ENCODE measurements around the gene CCDC63. TPM values are rescaled to one million over a fixed set of nuclear protein-coding genes. Genes with fewer than 3 reads are reported as not detected.
A peak's percentile ranks its signal among the peaks of the same experiment; 100 is the strongest.

Gene CCDC63
- polyA plus RNA-seq, 1 donor from 2014 or later = not detected

DNA sequence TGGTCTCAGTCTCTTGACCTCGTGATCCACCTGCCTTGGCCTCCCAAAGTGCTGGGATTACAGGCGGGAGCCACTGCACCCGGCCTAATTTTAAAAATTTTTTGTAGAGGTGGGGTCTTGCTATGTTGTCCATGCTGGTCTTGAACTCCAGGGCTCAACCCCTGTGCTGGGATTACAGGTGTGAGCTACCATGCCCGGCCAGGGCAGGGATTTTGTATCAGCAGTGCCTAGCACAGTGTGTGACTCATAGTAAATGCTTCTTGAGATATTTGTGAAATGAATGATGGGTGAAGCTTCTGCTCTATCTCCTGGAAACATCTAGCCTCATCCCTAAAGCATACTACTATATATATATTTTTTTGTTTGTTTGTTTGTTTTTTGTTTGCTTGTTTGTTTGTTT, 36.5 kb downstream of the CCDC63 start:
- Mint-ChIP-seq H3K9me3 (peaks cover 0 to 3% (median 3%) of the 10 kb centered on the region in 3 donors), H3K27ac (no peak overlapping the region), H3K27me3 (peaks cover 2% of the 10 kb centered on the region), H3K36me3 (no peaks in the 10 kb centered on the region), H3K4me3 (no peak overlapping the region), H3K4me1 (peaks cover 3 to 6% (median 4%) of the 10 kb centered on the region in 3 donors)

DNA sequence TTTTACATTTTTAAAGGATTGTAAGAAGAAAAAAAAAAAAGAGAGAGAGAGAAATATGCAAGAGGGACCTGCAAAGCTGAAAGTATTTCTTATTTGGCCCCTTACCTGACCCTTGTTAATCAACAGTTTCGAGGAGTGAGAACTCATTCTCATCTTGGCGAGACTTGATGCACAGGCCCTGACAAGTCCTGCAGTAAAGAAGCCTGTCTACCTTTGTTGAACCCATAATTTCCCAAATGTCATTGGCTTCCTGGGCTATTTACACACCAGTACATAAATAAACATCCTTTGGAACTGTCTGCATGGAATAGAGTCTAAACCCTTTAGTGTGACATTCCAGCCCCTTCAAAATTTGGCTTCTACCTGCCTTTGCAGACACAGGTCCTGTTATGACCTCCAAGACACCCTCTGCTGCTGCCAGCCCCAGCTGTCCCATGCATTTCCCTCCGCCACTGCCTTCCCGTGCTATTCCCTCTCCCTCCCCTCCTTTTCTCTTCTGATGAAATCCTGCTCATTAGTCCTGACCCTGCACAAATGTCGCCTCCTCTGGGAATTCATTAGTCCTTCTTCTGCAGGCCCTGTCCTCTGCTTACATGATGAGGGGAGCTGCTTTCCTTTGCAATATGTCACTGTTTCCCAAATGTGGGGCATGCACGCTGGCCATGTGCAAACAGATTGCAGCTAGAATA, 38.5 kb downstream of the CCDC63 start:
- Mint-ChIP-seq H3K4me1 (peaks cover 3 to 7% (median 4%) of the 10 kb centered on the region in 3 donors), H3K27ac (no peak overlapping the region), H3K27me3 (no peaks in the 10 kb centered on the region), H3K4me3 (no peak overlapping the region), H3K36me3 (no peaks in the 10 kb centered on the region), H3K9me3 (peaks cover 0 to 3% (median 3%) of the 10 kb centered on the region in 3 donors)

DNA sequence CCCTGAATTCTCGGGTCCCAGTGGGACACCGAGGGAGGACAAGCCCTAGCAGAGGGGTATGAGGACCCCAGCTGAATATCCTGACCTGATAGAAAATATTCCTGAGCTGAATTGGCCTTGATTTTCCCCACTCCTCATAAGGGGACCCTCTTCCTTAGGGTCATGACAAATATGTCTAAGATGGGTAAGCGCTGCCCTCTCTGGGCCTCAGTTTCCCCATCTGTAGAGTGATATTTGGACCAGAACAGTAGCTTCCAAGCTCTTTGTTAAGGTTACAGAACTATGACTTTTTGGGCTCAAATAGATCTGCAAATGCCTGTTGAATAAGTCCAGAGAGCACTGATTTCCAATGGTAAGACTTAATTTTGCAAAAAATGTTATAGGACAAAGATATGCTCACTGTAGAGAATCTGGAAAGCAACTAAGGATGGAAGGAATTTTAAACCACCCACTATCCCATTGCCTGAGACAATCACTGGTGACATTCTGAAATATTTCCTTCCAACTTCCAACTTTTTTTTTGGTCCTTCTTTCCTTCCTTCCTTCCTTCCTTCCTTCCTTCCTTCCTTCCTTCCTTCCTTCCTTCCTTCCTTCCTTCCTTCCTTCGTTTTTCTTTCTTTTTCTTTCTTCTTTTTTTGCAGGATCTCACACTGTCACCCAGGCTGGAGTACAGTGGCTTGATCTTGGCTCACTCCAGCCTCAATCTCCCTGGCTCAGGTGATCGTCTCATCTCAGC, 41.6 kb downstream of the CCDC63 start:
- Mint-ChIP-seq H3K27me3 (no peaks in the 10 kb centered on the region), H3K27ac (peak overlapping the region in 1 of 3 donors; percentile 47), H3K4me3 (peak overlapping the region in 3 of 4 donors; percentile 96 to 97 (median 97)), H3K4me1 (peaks cover 3 to 7% (median 4%) of the 10 kb centered on the region in 3 donors), H3K9me3 (no peaks in the 10 kb centered on the region), H3K36me3 (no peaks in the 10 kb centered on the region)

DNA sequence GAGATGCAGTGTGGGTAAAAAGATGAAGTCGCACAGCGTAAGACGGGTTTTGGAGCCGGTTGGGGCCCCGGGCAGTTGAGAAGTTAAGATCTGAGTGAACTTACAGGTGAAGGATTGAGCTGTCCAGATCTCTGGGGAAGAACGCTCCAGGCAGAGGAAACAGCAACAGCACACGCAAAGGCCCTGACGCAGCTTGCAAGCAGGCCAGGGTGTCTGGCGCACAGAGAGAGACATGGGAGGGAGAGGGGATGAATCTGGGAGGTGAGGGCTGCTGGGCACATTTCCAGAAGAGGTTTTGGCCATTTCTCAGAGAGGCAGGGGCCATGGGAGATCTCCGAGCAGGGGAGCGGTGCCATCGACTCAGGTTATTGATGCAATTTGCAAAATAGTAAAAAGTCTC, 42.6 kb downstream of the CCDC63 start:
- H3K9me3 Mint-ChIP-seq = no peaks in the 10 kb centered on the region
- H3K36me3 Mint-ChIP-seq = no peaks in the 10 kb centered on the region
- H3K4me3 Mint-ChIP-seq = no peak overlapping the region
- no peak overlapping the region for H3K27ac Mint-ChIP-seq
- no peaks in the 10 kb centered on the region for H3K27me3 Mint-ChIP-seq
- H3K4me1 Mint-ChIP-seq = peaks cover 5 to 9% (median 5%) of the 10 kb centered on the region in 3 donors

DNA sequence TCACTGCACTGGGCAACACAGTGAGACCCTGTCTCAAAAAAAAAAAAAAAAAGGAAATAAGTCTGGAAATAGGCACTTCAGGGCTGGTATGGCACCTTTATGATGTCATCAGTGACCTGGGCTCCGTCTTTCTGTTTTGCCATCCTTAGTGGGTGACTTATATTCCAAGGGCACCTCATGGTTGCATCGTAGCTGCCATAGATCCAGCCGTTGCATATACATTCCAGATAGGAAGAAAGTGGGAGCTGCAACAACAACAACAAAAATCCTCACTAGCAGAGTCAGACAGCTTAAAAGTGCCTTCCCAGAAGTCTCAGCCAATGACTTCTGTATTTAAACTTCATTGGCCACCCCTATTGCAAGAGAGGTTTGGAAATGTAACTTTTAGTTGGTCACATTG, 47.2 kb downstream of the CCDC63 start:
- Mint-ChIP-seq H3K9me3 (no peaks in the 10 kb centered on the region), H3K4me1 (peaks cover 2 to 8% (median 7%) of the 10 kb centered on the region in 3 donors), H3K27ac (no peak overlapping the region), H3K36me3 (no peaks in the 10 kb centered on the region), H3K4me3 (peak overlapping the region in 1 of 4 donors; percentile 6), H3K27me3 (peaks cover 2% of the 10 kb centered on the region)

DNA sequence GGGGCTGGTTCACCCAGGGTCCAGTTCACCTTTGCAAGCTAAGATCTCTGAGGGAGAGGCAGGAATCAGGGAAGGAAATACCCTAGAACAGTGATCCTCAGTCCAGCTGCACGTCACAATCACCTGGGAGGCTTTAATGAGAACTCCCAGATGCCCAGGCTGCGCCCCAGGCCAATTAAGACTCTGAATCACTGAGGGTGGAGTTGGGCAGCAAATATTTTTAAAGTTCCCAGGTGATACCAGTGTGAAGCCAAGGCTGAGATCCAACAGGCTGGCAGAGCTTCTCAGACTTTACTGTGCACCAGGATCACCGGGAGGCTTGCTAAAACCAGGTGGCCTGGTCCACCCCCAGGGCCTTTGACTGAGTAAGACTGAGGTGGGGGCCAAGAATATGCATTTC, 49.8 kb downstream of the CCDC63 start:
- Mint-ChIP-seq H3K9me3 (no peaks in the 10 kb centered on the region), H3K27ac (no peak overlapping the region), H3K27me3 (peaks cover 2% of the 10 kb centered on the region)

DNA sequence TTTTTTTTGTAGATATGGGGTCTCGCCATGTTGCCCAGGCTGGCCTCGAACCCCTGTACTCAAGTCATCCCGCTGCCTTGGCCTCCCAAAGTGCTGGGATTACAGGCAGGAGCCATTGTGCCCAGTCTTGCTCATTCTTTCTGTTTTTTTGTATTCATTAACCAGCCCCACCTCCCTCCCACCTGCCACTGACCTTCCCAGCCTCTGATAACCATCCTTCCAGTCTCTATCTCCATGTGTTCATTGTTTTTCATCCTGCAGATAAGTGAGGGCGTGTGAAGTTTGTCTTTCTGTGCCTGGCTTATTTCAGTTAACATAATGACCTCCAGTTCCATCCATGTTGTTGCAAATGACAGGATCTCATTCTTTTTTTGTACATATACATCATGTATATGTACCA, 54.6 kb downstream of the CCDC63 start:
- H3K4me1 Mint-ChIP-seq = peaks cover 4 to 5% (median 4%) of the 10 kb centered on the region in 3 donors
- peaks cover 4% of the 10 kb centered on the region for H3K36me3 Mint-ChIP-seq

More for the DNA sequence above, 49.8 kb downstream of the CCDC63 start:
- Mint-ChIP-seq H3K4me3 (no peak overlapping the region), H3K4me1 (peaks cover 2 to 8% (median 7%) of the 10 kb centered on the region in 3 donors), H3K36me3 (no peaks in the 10 kb centered on the region)

DNA sequence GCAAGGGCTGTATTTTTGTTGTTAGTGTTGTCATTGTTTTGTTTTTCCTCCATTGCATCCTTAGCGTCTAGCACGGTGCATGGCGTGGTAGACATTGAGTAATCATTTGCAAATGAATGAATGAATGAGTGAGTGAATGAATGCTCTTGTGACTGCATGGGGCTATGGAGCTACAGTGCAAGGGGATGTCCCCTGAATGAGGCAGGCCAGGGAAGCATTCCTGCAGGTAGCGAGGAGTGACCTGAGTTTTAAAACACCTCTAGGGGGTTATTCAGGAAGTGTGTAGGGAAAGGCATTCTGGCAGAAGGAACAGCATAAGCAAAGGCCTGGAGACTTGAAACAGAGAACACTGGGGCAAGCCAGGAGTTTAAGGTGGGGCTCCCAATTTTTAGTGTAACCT, 56.7 kb downstream of the CCDC63 start:
- peaks cover 13 to 16% (median 15%) of the 10 kb centered on the region in 3 donors for H3K4me1 Mint-ChIP-seq
- peak overlapping the region in 1 of 4 donors; percentile 58 for H3K4me3 Mint-ChIP-seq
- H3K9me3 Mint-ChIP-seq = no peaks in the 10 kb centered on the region
- H3K27ac Mint-ChIP-seq = no peak overlapping the region
- peaks cover 7% of the 10 kb centered on the region for H3K36me3 Mint-ChIP-seq
- H3K27me3 Mint-ChIP-seq = no peaks in the 10 kb centered on the region

More for the DNA sequence above, 54.6 kb downstream of the CCDC63 start:
- no peaks in the 10 kb centered on the region for H3K27me3 Mint-ChIP-seq
- no peaks in the 10 kb centered on the region for H3K9me3 Mint-ChIP-seq
- H3K27ac Mint-ChIP-seq = no peak overlapping the region
- no peak overlapping the region for H3K4me3 Mint-ChIP-seq

DNA sequence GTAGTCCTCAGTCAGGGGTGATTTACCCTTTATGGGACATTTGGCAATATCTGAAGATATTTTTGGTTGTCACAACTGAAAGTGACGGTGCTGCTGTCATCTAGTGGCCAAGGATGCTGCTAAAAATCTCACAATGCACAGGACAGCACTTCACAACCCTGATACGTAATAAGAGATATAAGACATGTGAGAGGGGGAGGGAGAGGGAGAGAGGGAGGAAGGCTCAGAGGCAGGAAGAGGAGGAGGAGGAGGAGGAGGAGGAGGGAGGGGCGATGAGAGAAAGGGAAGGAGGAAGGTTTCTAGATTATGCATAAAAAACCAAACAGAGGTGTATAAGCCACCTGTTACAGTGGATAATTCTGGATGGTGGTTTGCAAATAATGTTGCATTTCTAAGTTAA, 59.3 kb downstream of the CCDC63 start:
- H3K27ac Mint-ChIP-seq = peak overlapping the region in 1 of 3 donors; percentile 46
- H3K36me3 Mint-ChIP-seq = peaks cover 7% of the 10 kb centered on the region
- no peaks in the 10 kb centered on the region for H3K9me3 Mint-ChIP-seq
- peaks cover 13 to 16% (median 15%) of the 10 kb centered on the region in 3 donors for H3K4me1 Mint-ChIP-seq
- H3K27me3 Mint-ChIP-seq = no peaks in the 10 kb centered on the region
- peak overlapping the region in 2 of 4 donors; percentile 24 to 89 for H3K4me3 Mint-ChIP-seq

DNA sequence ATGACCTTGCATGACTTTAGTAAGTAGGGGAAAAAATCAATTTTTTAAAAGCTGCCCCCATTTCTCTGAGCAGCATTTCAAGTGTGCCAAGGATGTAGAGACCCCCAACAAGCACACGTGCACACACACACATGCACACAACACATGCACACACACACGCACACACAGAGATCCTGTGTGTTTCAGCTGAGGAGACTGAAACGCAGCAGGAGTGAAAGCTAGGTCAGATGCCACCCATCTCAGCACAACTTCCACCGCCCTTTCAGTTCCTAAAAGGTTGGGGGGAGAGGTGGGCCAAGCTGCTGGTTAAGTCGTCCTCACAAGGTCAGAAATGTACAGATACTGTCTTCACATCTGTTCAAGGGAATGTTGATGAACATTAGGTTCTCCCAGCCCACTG, 59.7 kb downstream of the CCDC63 start:
- Mint-ChIP-seq H3K9me3 (no peaks in the 10 kb centered on the region), H3K4me3 (peak overlapping the region in 2 of 4 donors; percentile 24 to 89), H3K27me3 (no peaks in the 10 kb centered on the region), H3K27ac (peak overlapping the region in 2 of 3 donors; percentile 46 to 86), H3K36me3 (peaks cover 7% of the 10 kb centered on the region), H3K4me1 (peaks cover 13 to 16% (median 15%) of the 10 kb centered on the region in 3 donors)

DNA sequence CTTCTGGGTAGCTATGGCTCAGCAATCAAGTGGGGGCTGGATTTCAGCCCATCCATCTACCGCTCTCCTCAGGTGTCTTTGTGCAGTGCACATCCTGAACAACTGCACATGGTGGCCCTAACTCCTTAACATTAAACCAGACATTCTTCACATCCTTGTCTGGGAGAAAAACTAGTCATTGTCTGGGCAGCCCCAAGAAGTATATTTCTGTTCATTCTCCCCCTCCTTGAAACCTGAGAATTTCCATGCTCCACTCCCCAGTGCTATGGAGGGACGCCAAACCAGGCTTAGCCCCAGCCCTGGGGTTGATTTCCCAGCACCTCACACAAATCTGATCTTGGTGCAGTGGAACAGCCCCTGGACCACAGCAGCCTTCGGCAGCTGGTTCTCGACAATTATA, 60.2 kb downstream of the CCDC63 start:
- Mint-ChIP-seq H3K4me3 (peak overlapping the region in 2 of 4 donors; percentile 24 to 75), H3K27me3 (no peaks in the 10 kb centered on the region), H3K4me1 (peaks cover 16 to 17% (median 16%) of the 10 kb centered on the region in 3 donors), H3K9me3 (no peaks in the 10 kb centered on the region), H3K27ac (peak overlapping the region; percentile 21 to 86 (median 46)), H3K36me3 (peaks cover 7% of the 10 kb centered on the region)

DNA sequence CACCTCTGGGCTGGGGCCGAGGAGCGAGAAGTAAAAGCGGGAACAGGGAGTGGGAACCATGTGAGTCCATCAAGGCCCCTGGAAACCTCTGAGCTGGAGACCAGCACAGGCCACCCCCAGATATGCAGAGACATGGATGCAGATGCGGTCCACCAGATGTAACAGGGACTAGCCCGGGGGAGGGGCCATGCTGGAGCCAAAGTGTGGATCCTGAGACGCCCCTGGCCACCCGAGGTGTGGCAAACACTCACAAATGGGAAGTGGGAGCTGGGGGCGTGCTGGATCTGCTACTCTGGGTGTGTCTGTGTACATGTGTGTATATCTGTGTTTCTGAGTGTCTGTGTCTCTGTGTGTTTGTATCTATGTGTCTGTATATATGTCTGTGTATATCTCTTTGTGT, 60.8 kb downstream of the CCDC63 start:
- H3K27me3 Mint-ChIP-seq = no peaks in the 10 kb centered on the region
- H3K36me3 Mint-ChIP-seq = peaks cover 7% of the 10 kb centered on the region
- peak overlapping the region; percentile 21 to 86 (median 46) for H3K27ac Mint-ChIP-seq
- H3K9me3 Mint-ChIP-seq = no peaks in the 10 kb centered on the region
- H3K4me3 Mint-ChIP-seq = peak overlapping the region in 1 of 4 donors; percentile 42
- peaks cover 16 to 20% (median 19%) of the 10 kb centered on the region in 3 donors for H3K4me1 Mint-ChIP-seq

DNA sequence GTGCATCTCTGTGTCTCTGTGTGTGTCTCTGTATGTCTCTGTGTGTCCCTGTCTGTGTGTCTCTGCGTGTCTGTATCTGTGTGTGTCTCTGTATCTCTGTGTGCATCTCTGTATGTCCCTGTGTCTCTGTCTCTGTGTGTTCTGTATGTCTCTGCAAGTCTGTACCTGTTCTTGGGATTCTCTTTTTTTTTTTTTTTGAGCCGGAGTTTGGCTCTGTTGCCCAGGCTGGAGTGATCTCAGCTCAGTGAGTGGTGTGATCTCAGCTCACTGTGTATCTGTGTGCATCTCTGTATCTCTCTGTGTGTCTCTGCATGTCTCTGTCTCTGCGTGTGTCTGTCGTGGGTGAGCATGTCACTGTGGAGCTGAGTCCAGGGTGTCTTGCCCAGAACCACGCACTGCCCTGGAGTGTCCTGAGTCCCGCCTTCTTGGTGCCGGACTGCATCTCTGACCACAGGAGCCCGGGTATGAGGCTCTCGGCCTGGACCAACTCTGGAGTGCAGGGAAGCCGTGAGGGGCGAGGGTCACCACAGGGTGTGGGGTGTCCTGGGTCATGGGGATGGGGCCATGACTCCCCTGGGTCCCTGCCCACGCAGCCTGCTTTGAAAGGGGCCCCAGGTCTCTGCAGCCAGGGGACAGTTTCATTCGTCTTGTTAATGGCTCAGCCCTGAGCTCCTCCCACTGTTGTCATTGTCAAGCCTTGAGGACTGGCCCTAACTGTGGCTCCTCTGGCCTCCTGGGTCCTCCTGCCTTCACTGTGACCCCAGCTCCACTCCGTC, 61.8 kb downstream of the CCDC63 start:
- no peak overlapping the region for H3K4me3 Mint-ChIP-seq
- no peaks in the 10 kb centered on the region for H3K9me3 Mint-ChIP-seq
- H3K36me3 Mint-ChIP-seq = peaks cover 4% of the 10 kb centered on the region
- H3K27ac Mint-ChIP-seq = no peak overlapping the region
- H3K4me1 Mint-ChIP-seq = peaks cover 24 to 27% (median 24%) of the 10 kb centered on the region in 3 donors
- H3K27me3 Mint-ChIP-seq = no peaks in the 10 kb centered on the region

DNA sequence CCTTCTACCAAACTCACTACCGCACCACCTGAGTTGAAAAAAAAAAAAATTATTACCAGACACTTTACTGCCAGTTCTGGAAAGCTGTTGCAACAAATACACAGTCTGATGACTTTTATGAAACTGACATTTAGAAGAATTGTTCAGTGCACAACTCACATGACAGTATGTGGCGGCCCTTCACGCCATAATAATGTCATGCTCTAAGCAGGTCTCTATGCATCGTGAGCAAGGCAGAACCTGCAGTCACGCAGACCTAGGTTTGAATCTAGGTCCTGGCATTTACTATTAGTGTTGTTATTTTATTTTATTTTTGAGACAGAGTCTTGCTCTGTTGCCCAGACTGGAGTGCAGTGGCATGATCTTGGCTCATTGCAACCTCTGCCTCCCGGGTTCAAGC, 65.5 kb downstream of the CCDC63 start:
- no peaks in the 10 kb centered on the region for H3K9me3 Mint-ChIP-seq
- peak overlapping the region in 1 of 4 donors; percentile 30 for H3K4me3 Mint-ChIP-seq
- H3K4me1 Mint-ChIP-seq = peaks cover 21 to 29% (median 23%) of the 10 kb centered on the region in 3 donors
- no peaks in the 10 kb centered on the region for H3K27me3 Mint-ChIP-seq
- H3K27ac Mint-ChIP-seq = peak overlapping the region; percentile 5 to 99 (median 91)
- no peaks in the 10 kb centered on the region for H3K36me3 Mint-ChIP-seq
